Hepatocyte (in vitro differentiated cells): ENCODE data around the gene MROH2A. TPM values are rescaled to one million over a fixed set of nuclear protein-coding genes. Genes with fewer than 3 reads are reported as not detected.
A peak's percentile ranks its signal among the peaks of the same experiment; 100 is the strongest.

Experiments
- DNase-seq: peaks from one replicate; pipeline ENCODE4 v3.0.0-alpha.2; 2016; ENCODE audit warnings: low spot score
- H2AFZ ChIP-seq: fragments of 200-600 bp; sonication (generic); 2 replicates; pipeline ENCODE4 v1.6.0; 2016; ENCODE audit warnings: antibody characterized with exemption, mild to moderate bottlenecking
- H3K27ac ChIP-seq: fragments of 200-600 bp; sonication (generic); 2 replicates; pipeline ENCODE4 v1.5.1; 2016; ENCODE audit warnings: mild to moderate bottlenecking
- H3K27me3 ChIP-seq: fragments of 200-600 bp; sonication (generic); 2 replicates; pipeline ENCODE4 v1.6.1; 2016
- H3K36me3 ChIP-seq: fragments of 200-600 bp; sonication (generic); replicated peaks from 2 replicates; pipeline ENCODE4 v1.5.1; 2016; ENCODE audit warnings: low read depth; ENCODE audit not compliant: insufficient read depth
- H3K4me1 ChIP-seq: fragments of 200-600 bp; sonication (generic); 2 replicates; pipeline ENCODE4 v1.5.1; 2016; ENCODE audit warnings: mild to moderate bottlenecking, moderate library complexity; ENCODE audit not compliant: insufficient read depth
- H3K4me2 ChIP-seq: fragments of 200-600 bp; sonication (generic); 2 replicates; pipeline ENCODE4 v1.6.0; 2016
- H3K4me3 ChIP-seq: fragments of 200-600 bp; sonication (generic); 2 replicates; pipeline ENCODE4 v1.5.1; 2016; ENCODE audit warnings: mild to moderate bottlenecking
- H3K79me2 ChIP-seq: fragments of 200-600 bp; sonication (generic); 2 replicates; pipeline ENCODE4 v1.6.0; 2017; ENCODE audit warnings: mild to moderate bottlenecking
- H3K9me2 ChIP-seq: fragments of 200-600 bp; sonication (generic); replicated peaks from 2 replicates; pipeline ENCODE4 v1.6.0; 2017; ENCODE audit warnings: mild to moderate bottlenecking; ENCODE audit not compliant: insufficient read depth
- H3K9me3 ChIP-seq: fragments of 200-600 bp; sonication (generic); 2 replicates; pipeline ENCODE4 v1.5.1; 2016; ENCODE audit warnings: low read depth, mild to moderate bottlenecking
- H4K20me1 ChIP-seq: fragments of 200-600 bp; sonication (generic); 2 replicates; pipeline ENCODE4 v1.6.0; 2016; ENCODE audit warnings: mild to moderate bottlenecking; ENCODE audit not compliant: insufficient read depth, poor library complexity, severe bottlenecking
- CTCF ChIP-seq: fragments of 200-600 bp; sonication (generic); IDR thresholded peaks from 2 replicates; pipeline ENCODE4 v1.5.1; 2016; ENCODE audit warnings: antibody characterized with exemption, mild to moderate bottlenecking; ENCODE audit not compliant: poor library complexity
- EZH2 ChIP-seq: fragments of 200-600 bp; sonication (generic); IDR thresholded peaks from 2 replicates; pipeline ENCODE4 v1.6.1; 2016; ENCODE audit warnings: antibody characterized with exemption, mild to moderate bottlenecking, borderline replicate concordance
- EZH2phosphoT487 ChIP-seq: fragments of 200-600 bp; sonication (generic); IDR thresholded peaks from one replicate; pipeline ENCODE4 v1.6.1; 2018; ENCODE audit warnings: antibody characterized with exemption, mild to moderate bottlenecking, low read depth, moderate library complexity; ENCODE audit not compliant: unreplicated experiment, severe bottlenecking
- WGBS: methylation state at CpG from one replicate; pipeline ENCODE4 v1.1.6; 2016; ENCODE audit warnings: low lambda C conversion rate; ENCODE audit errors: missing lambda C conversion rate; 5-methylcytosine and 5-hydroxymethylcytosine counted together
- polyA plus RNA-seq: library from polyadenylated mRNA; unstranded; fragments of >200 nt; fragmentation: Nextera tagmentation; extraction: Ambion mirVana; gene quantifications from 2 replicates; pipeline ENCODE4 v1.2.1, GENCODE V29; 2016
- total RNA-seq: library from RNA; depleted of rRNA; stranded (reverse); fragments of >200 nt; gene quantifications from 2 replicates; pipeline ENCODE4 v1.2.3, GENCODE V29; 2014

The MROH2A gene
- total and polyA plus RNA-seq, 2 experiments from 2014 or later, result not detected

DNA sequence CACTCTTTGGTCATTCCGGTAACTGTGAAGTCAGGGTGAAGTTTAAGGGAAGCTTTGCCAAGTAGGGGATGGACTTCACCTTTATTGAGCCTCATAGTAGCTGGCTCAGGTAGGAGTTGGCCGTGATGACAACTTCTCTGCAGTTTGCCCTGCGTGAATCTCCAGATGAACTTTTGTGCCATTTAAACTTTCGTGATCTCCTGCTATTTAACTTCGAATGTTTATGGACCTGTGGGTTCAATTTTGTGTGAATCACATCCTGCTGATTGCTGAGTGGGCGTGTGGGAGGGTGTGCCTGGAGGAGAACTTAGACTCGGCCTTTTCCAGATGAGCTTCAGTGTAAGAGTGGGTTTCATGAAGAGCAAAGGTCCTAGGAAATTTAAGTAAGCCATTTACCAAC is 13.9 kb upstream of the MROH2A start:
- TF ChIP-seq CTCF (no peak), EZH2phosphoT487 (no peak), EZH2 (no peak)
- no peaks in the 10 kb centered on the region for H3K36me3 ChIP-seq

GRCh38 chr2:233764761-233765160 is 13.4 kb upstream of the MROH2A start:
- peak overlapping the region; percentile 71 for H3K27ac ChIP-seq
- H3K4me3 ChIP-seq, result no peak overlapping the region
- no peaks in the 10 kb centered on the region for H3K9me3 ChIP-seq
- H3K27me3 ChIP-seq, result no peaks in the 10 kb centered on the region
- no peak overlapping the region for H2AFZ ChIP-seq
- no peak overlapping the region for H3K4me2 ChIP-seq
- TF ChIP-seq CTCF (no peak), EZH2 (no peak), EZH2phosphoT487 (no peak)
- H3K9me2 ChIP-seq, result no peaks in the 10 kb centered on the region
- WGBS, result 79% methylated on average over 3 of the region's 3 CpGs
- DNase-seq, result no peak
- H3K79me2 ChIP-seq, result no peaks in the 10 kb centered on the region
- H4K20me1 ChIP-seq, result no peaks in the 10 kb centered on the region
- no peaks in the 10 kb centered on the region for H3K4me1 ChIP-seq
- no peaks in the 10 kb centered on the region for H3K36me3 ChIP-seq

More for the DNA sequence above, 13.9 kb upstream of the MROH2A start:
- DNase-seq, result peak; percentile 38
- H3K9me3 ChIP-seq, result no peaks in the 10 kb centered on the region
- no peak overlapping the region for H2AFZ ChIP-seq
- no peaks in the 10 kb centered on the region for H3K9me2 ChIP-seq
- H3K4me2 ChIP-seq, result no peak overlapping the region
- H4K20me1 ChIP-seq, result no peaks in the 10 kb centered on the region
- H3K4me1 ChIP-seq, result no peaks in the 10 kb centered on the region
- peak overlapping the region; percentile 71 for H3K27ac ChIP-seq
- H3K4me3 ChIP-seq, result no peak overlapping the region
- H3K79me2 ChIP-seq, result no peaks in the 10 kb centered on the region
- no peaks in the 10 kb centered on the region for H3K27me3 ChIP-seq
- WGBS, result 66% methylated on average over 7 of the region's 7 CpGs

DNA sequence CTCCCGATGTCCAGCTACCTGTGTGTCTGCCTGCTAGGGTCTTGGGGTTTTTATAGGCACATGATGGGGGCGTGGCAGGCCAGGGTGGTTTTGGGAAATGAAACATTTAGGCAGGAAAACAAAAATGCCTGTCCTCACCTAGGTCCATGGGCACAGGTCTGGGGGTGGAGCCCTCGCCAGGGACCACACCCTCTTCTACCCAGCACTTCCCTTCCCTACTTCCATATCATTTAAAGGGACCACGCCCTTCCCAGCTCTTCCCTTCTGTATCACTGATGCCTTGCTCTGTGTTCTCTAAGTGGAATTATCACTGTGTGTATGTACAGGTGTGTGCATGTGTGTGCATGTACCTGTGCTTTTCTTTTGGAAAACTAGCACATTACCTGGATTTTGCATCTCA is 11.7 kb upstream of the MROH2A start:
- Histone ChIP-seq H3K4me1 (no peaks in the 10 kb centered on the region), H3K4me3 (no peak overlapping the region), H3K36me3 (no peaks in the 10 kb centered on the region), H3K27me3 (no peaks in the 10 kb centered on the region), H3K9me2 (no peaks in the 10 kb centered on the region), H3K9me3 (no peaks in the 10 kb centered on the region), H3K27ac (no peak overlapping the region), H2AFZ (no peak overlapping the region), H3K79me2 (no peaks in the 10 kb centered on the region), H3K4me2 (no peak overlapping the region), H4K20me1 (no peaks in the 10 kb centered on the region)
- WGBS, result 79% methylated on average over 4 of the region's 4 CpGs
- no peak for DNase-seq
- TF ChIP-seq EZH2phosphoT487, result no peak
- no peak for TF ChIP-seq EZH2
- TF ChIP-seq CTCF, result no peak

- H3K4me2 ChIP-seq, result no peak overlapping the region
- H3K27ac ChIP-seq, result no peak overlapping the region
- no peaks in the 10 kb centered on the region for H4K20me1 ChIP-seq
- H3K79me2 ChIP-seq, result no peaks in the 10 kb centered on the region
- H3K36me3 ChIP-seq, result no peaks in the 10 kb centered on the region
- 80% methylated on average over 4 of the region's 4 CpGs for WGBS
- no peaks in the 10 kb centered on the region for H3K27me3 ChIP-seq
- no peak overlapping the region for H2AFZ ChIP-seq
- H3K4me3 ChIP-seq, result no peak overlapping the region
- H3K9me2 ChIP-seq, result no peaks in the 10 kb centered on the region
- TF ChIP-seq EZH2 (no peak), CTCF (no peak), EZH2phosphoT487 (no peak)
- DNase-seq, result no peak
- H3K9me3 ChIP-seq, result no peaks in the 10 kb centered on the region
- H3K4me1 ChIP-seq, result no peaks in the 10 kb centered on the region
These were observed 10.1 kb upstream of the MROH2A start for GRCh38 chr2:233768076-233768475.
